HG02610 (cell line): ENCODE data around the gene MYBPHL.
"Not testable (repeated sequence)": the region's sequence is repeated elsewhere in the genome, so short reads cannot be mapped to it uniquely, and the experiment has no call there.

Experiments
- ATAC-seq: cut with Tn5 transposase; IDR thresholded peaks from one replicate; pipeline ENCODE4 v1.9.1; 2021; ENCODE audit warnings: mild to moderate bottlenecking, moderate library complexity; ENCODE audit not compliant: unreplicated experiment

The MYBPHL gene

DNA sequence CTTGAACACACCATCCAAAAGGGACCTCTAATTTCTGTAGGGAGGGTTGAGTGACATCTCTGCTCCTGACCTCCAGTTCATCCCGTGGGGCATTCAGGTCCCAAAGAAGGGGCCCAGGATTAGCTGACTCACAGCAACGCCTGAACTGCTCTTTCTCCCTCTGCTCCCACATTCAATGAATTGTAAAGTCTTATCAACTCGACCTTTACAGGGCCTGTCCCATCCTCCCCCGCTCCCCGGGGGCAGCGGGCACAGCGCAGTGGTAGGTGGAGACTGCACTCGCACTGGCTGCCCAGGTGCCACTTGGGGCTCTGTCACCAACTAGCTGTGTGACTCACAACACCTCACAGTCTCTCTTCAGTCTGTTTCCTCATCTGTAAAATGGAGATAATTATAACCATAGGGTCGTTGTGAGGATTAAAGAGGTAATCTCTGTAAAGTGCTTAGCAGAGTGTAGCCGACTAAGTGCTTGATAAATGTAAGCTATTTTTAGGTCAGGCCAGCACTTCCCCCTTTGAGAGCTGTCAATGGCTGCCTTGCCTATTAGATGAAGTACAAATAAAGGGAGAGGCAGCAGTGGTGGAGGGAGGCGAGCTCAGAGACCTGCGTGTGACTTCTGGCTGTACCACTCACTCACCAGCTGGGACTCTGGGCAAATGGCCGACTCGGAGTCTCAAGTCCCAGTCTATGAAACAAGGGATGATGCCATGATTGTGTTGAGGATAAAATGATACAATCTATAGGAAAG is 637 bp upstream of the MYBPHL start:
- ATAC-seq: no peak

DNA sequence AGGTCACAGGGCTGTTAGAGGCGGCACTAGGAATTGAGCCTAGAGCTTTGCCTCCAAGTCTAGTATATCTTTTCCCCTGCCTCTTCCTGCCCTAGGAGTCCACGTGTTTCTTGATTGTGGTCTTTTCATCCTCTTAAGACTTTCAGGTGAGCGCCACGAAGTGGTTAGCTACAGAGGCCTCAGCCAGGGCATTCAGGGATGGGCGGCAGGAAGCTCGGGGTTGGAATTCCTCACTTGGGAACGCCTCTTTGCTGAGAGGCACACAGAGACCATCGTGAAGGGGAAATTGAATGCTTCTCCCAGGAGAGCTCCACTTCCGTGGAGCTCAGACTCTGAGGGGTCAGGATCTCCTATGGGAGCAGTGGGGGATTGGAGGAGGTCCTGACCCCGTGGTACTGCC is 820 bp downstream of the MYBPHL start:
- not testable (repeated sequence) for ATAC-seq

DNA sequence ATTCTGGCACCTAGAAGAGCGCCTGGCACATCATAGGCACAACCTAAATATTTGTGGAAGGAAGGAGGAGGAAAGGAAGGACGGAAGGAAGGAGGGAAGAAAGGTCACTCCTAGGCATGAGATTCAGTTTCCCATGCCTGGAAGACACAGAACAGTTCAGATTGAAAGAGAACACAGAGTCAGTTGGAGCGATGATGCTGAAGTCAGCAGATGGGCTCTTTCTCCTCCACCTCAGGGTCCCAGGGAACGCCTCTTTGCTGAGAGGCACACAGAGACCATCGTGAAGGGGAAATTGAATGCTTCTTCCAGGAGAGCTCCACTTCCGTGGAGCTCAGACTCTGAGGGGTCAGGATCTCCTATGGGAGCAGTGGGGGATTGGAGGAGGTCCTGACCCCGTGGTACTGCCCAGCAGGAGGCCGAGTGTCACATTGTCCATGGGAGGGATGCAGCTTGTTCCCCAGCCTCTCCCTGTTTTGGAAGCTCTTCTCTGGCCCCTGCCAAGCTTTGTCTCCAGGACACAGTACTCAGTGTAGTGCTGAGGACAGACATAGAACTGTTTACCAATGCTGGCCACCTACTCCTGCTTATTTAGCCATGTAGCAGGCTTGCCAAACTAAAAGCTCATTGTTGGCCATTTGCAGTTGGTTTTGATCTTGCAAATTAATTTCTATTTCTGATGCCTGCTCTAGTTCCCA is 2.4 kb downstream of the MYBPHL start:
- ATAC-seq: no peak

DNA sequence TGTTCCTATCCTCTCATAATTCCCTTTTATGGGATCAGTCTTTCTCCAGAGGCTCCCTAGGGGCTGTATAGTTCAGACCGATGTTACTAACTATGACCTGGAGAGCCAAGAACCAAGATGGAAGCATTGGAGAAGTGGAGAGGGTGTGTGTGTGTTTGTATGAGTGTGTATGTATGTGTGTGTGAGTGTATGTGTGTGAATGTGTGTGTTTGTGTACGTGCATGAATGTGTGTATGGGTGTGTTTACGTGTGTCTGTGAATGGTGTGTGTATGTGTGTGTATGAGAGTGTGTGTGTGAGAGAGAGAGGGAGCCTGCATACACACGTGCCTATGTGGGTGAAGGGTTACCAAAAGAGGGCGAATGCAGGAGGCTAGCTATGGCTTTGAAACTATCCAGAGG is 4.9 kb downstream of the MYBPHL start:
- no peak for ATAC-seq

DNA sequence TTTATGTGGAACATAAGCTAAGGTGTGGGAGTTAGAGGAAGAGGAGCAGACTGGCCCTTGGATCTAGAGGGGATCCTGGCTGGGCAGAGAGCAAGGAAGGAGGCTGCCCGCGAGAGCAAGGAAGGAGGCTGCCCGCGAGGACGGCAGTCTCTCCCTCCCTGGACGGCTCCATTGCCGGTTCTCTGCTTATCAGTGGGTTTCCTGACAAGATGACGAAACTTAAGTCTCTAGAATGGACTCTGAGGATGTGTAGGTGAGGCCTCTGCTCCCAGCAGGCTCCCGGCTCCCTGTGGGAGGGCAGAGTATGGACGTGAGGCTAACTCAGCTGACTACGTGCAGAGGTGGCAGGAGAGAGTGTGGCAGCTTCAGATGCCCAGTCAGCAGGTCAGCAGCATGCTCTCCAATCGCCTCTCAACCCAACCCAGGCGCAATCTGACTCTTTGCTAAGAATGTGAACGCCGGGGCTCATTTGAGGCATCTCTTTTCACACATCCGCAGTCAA is 6.1 kb downstream of the MYBPHL start:
- ATAC-seq: no peak

DNA sequence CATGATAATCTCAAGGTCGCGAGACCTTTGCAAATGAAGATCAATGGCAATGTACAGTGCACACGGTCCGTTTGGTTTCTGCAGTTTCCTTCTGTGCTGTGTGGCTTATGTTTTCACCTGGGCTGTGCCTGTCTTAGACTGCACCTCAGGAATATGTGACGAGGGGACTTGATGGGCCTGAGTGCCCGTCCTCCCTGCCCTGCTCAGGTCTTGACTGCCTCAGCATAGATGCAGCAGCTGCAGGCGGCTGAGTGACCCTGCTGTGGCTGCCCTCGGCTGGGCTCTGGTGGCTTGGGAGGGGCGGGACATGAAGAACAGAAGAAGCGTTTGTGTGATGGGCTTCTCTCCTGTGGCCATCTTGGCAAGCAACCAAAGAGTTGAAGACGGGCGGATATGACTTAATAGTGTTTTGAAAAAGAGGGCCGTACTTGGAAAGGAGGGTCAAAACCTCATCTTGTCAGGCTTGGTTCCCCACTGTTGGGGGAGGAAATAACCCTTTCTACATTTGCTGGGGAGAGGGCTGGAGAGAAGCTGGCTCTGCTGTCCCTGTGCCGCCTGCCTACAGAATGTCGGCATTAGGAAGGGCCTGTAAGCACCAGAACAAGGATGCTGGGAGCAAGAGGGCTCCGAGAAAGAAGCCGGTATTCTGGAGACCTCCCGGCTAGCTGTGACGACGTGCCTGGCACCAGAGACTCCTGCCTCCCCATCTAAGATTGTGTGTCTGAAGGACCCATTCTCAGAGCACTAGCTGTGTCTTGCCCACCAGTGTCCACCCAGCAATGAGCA is 7.1 kb downstream of the MYBPHL start:
- no peak for ATAC-seq

DNA sequence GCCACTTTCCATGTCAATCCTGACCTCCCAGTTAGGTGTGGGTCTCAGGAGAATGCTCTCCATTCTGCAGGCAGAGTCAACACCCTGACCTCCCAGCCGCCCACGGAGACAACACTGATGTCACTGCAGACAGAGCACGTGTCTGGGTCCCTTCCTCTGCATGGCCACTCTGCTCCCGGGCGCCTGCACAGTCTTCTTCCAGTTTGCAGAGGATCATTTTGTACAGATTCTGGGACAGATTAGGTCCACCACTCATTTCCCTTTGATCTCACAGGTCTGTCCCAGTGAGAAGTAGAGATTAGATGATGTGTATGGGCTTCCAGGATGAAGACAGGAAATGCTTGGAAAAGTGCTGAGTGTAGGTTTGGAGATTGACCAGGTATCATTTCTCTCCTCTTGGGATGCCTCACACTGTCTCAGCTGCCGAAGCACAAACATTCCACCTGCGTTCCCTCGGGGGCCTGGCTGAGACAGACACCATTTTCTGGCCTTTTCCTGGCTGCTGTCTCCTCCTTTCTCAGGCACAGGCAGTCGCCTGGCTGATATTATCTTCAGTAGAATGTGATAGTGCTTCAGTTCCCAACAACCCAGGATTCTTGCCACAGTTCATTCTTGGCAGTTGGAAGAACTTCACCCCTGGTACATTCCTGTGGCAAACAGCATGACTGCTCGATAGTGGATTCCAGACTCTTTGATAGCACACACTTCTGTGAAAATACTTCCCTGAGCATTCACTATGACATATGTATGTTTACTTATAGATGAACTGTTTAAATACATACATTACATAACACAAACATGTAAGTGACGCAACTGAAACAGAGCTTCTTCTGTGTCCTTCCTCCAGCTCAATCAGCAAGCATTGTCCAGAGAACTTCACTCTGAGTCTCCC is 7.9 kb downstream of the MYBPHL start:
- no peak for ATAC-seq

DNA sequence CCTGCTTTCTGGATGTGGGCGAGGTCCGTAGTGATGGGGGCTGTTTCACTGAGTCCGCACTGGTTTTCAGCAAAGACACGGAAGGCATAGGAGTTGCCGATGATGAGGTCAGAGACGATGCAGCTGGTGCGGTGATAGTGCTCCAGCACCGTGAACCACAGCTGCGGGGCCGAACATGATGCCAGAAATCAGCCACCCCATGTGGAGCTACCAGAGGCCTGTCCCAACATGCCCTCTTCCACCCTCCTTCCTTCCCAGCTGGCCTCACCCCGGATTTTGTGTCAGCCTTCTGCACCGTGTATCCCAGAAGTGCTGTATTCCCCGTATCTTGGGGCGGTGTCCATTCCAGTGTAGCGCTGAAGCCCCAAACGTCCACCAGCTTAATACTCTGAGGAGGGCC is 10.0 kb downstream of the MYBPHL start:
- ATAC-seq: no peak

DNA sequence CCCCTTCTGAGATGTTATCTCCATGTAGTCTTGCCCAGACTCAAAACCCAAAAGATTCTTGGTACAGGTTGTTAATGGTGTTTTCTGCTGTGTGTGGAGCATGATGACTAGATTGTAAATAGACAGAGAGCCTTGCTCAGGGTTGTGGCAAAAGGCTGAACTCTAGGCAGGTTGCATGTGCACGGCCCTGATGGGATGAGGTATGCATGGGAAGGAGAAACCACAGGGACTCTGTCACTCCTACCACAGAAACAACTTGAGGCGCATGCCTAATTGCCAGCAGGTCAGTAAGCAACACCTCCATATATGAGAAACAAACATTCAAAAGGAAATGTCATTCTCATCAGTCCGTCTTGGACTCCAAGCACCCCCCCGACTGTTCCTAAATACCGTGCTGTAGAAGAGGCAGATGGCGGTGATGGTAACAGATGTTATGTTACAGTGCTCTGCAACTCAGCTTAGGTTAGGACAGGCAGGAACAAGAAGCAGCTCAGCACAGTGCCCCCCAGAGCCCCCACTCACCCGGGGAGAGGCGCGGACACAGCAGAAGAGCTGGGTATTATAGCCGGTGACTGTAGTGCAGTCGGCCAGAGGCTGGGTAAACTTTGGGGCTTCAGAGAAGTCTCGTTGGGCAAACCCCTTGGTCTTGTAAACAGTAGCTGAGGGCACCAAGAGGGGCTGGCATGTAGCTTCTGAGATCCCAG is 10.9 kb downstream of the MYBPHL start:
- ATAC-seq: no peak

DNA sequence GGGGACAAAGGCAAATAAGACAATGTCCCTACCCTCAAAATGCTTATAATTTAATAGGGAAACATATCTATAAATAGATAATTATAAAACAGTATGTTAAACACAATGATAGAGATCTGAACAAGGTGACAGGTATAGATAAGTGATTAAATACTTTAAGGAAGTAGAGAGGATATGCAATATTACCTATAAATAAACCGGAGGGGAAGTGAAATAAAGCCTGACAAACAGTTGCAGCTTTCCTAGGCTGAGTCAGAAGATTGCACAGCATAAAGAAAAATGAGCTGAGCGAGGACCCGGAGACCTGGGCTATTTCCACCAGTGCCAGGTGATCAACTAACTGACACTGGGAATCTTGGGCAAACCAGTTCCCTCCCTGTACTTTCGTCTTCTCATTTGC is 12.3 kb downstream of the MYBPHL start:
- ATAC-seq: no peak

DNA sequence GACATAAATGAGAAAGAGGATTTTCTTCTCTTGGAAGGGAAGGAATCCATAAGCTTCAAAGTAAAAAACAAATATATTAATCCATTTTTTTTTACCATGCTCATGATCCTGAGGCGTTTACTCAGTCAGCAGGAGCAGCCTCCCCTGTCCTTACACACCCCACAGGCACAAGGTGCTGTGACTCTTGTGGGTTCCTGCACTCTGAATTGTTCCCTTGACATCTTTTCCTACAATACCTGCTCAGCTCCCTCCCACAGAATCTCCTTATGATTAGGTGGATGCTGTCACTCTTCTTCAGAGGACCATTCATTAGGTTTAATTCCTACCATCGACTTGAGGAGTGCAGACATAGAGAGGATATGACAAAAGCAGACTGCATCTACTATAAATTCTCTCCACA is 13.8 kb downstream of the MYBPHL start:
- no peak for ATAC-seq

DNA sequence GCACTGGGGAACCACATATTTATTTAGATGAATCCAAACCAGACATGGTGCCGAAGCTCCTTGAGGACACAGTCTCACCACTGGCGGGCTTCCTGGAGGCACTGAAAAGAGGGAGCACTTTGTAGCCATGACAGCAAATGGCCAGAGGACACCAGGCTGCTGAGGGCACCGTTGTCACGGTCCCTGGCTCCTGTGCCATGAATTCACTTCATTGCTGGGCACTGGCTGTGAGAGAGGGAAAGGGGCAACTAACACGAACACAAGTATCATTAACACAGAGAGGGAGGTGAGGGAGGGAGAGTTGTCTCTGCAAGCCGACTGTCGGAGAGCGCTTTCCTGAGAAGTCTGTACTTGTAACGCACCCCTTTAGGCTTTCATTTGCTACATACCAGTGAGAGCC is 14.4 kb downstream of the MYBPHL start:
- no peak for ATAC-seq

DNA sequence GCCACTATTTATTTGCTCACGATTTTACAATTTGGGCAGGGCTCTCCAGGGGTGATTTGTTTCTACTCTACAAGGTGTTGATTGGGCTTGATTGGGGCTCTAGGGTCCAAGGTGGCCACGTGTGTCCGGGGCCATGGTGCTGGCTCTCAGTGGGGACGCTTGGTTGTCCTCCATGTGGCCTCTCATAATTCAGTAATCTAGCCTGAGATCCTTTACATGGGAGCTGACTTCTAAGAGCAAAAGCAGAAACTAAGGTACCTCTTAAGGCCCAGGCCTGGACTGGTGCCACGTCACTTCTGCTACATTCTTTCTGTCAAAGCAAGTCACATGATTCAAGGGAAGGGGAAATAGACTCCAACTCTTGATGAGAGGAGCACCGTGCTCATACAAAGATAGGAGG is 15.8 kb downstream of the MYBPHL start:
- ATAC-seq: no peak

DNA sequence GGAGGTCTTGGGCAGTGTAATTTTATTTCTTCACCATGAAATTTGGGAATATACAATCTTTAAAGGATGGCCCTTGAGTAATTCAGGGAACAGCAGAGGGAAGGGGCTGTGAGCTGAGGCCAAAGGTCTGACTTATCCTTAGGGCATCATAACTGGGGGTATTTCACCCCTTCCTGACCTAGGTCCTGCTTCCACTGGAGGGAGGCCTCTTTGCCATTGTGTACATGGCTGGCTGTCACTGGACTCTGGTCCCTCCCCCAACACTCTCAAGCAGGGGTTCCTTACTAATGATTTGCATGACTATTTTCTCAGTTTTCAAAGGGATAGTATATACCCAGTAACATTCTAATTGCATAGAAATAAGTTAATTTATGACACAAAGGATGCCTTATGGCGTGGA is 16.7 kb downstream of the MYBPHL start:
- no peak for ATAC-seq

DNA sequence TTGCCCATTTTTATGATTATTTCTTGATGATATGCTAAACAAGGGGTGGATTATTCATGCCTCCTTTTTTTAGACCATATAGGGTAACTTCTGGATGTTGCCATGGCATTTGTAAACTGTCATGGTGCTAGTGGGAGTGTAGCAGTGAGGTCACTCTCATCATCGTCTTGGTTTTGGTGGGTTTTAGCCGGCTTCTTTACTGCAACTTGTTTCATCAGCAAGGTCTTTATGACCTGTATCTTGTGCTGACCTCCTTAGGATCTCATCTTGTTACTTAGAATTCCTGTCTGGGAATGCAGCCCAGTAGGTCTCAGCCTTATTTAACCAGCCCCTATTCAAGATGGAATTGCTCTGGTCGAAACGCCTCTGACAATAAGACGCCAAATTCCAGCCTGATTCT is 20.0 kb downstream of the MYBPHL start:
- ATAC-seq: not testable (repeated sequence)

DNA sequence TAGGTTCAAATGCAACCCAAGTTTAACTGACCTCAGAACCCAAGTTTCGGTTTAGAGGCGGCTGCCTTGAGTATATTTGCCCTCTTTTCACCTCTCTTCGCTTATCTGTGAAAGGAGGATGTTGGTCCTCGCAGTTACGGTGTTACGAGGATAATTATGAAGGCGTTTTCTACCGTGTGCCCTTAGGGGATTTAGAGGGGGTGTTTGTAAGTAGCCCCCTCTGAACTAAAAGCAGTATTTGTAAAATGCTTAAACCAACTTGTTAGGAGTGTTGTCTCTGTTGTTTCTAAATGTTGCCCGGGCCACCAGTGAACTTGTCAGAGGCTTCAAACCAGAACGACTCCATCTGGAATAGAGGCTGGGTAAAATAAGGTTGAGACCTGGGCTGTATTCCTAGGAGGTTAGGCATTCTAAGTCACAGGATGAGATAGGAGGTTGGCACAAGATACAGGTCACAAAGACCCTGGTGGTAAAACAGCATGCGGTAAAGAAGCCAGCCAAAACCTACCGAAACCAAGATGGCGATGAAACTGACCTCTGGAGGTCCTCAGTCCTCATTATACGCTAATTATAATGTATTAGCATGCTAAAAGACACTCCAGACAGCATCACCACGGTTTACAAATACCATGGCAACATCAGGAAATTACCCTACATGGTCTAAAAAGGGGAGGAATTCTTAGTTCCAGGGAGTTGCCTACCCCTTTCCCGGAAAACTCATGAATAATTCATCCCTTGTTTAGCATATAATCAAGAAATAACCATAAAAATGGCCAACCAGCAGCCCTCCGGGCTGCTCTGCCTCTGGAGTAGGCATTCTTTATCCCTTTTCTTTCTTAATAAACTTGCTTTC is 22.8 kb downstream of the MYBPHL start:
- peak; percentile 13 for ATAC-seq

DNA sequence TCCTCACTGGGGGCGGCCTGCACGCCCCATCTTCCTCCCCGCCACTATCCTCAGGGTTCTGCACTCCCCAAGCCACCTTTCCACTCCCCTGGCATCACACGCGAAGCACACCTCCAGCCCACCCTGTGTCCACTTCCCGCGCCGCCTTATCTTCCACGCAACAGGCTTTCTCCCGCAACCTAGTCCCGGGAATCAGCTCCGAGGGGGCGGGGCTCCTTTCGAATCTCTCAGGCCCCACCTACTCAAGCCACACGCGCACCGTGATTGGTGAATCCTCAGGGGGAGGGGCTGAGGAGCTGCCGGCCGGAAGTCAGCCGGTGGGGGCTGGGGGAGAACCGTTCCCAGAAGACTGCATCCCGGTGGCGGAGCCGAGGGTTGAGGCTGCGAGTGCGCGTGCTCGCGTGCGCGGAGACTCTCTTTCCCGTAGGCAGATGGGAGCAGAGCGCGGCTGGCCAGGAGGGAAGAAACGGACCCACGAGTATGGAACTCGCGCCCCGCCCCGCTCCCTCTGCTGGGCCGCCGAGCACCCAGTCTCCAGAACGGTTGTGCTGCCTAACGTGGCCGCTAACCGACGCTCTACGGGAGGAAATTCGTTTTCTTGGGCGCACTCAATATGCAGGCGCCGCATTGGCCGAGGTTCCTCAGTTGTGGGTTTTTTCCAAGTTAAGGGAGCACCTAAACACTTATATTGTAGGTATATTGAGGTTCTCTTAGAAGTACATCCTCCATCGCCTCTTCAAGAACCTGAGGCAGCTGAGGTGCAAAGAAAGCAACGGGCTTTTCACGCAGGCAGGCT is 23.7 kb downstream of the MYBPHL start, which contains the start of gene PSRC1:
PSRC1 (minus strand) TSS at position 194 of the 796 bp plus-strand sequence.
- peak; percentile 96 for ATAC-seq

DNA sequence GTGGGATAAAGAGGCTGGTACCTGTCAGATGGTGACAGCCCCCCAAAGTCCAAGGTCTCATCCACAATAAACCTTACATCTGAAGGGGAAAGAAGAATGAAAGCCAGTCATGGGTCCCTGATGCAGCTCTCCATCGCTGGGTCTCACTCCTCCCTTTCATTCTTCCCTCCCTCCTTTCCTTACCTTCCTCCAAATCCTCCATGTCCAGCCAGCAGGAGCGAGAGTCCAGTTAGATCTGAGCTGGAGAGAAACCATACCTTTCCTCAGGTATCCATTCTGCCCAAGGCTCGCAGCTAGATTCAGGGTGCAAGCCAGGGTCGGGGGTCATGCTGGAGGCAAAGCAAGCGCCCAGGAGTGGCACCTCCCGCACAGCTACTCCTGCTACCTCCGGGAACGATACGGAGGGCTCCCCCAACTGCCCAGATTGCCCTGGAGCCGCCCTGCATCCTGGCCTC is 24.3 kb downstream of the MYBPHL start:
- ATAC-seq: no peak
